Measurements from ENCODE around the gene FGF14. TPM values are rescaled to one million over a fixed set of nuclear protein-coding genes. Genes with fewer than 3 reads are reported as not detected.

FGF14 gene
- total and polyA plus RNA-seq, 2 donors (not counting 1 experiment from before 2014, with no cell fraction given) = under 0.01 TPM; not detected in 1

- Histone ChIP-seq H3K79me2 (ENCODE audit: control insufficient read depth, insufficient read depth, low read length) (no peaks in the 10 kb centered on the region), H2AFZ (ENCODE audit: insufficient read depth, low read depth, low read length, poor library complexity, severe bottlenecking) (no peak overlapping the region), H3K27ac (ENCODE audit: low read length in 2 of 2) (no peak overlapping the region), H3K4me1 (ENCODE audit: control insufficient read depth in 2 of 2, insufficient read depth in 2 of 2, low read length in 2 of 2) (no peaks in the 10 kb centered on the region), H3K4me3 (ENCODE audit: control extremely low read depth in 1 of 5, extremely low read depth in 1 of 5, insufficient read depth in 1 of 5, low read depth in 2 of 5, low read length in 4 of 5) (no peak overlapping the region), H3K36me3 (replicated peaks in 1 of 2; ENCODE audit: control extremely low read depth in 1 of 2, control insufficient read depth in 1 of 2, extremely low read depth in 1 of 2, insufficient read depth in 2 of 2, low read length in 1 of 2) (no peaks in the 10 kb centered on the region), H3K27me3 (replicated peaks in 1 of 4; ENCODE audit: control extremely low read depth in 1 of 4, control insufficient read depth in 3 of 4, insufficient read depth in 4 of 4, low read length in 3 of 4) (no peaks in the 10 kb centered on the region), H3K4me2 (replicated peaks; ENCODE audit: low read depth, low read length, poor library complexity, severe bottlenecking) (no peak overlapping the region), H3K9ac (ENCODE audit: low read length) (no peak overlapping the region), H4K20me1 (ENCODE audit: control insufficient read depth, insufficient read depth, low read length, poor library complexity, severe bottlenecking) (no peaks in the 10 kb centered on the region), H3K9me3 (ENCODE audit: control extremely low read depth in 1 of 3, control insufficient read depth in 2 of 3, insufficient read depth in 1 of 3, low read length in 2 of 3) (no peaks in the 10 kb centered on the region)
- ChIA-PET POLR2A (no interaction called here), CTCF (interaction anchor here (0.7 kb wide), 1 partner anchor 265 kb away, joined by 3 read pairs; no protein-coding TSS in a partner anchor)
- H3K27ac Mint-ChIP-seq = no peak overlapping the region
- H3K4me3 Mint-ChIP-seq = no peak overlapping the region
- intact Hi-C loops (cut with micrococcal nuclease) = no loop called here
- DNase-seq (no peak), ATAC-seq (ENCODE audit: low read depth) (no peak)
- H3K27me3 Mint-ChIP-seq = no peaks in the 10 kb centered on the region
- no peak for TF ChIP-seq EZH2 (IDR thresholded peaks at IDR 0.05; ENCODE audit: borderline replicate concordance, insufficient read depth, low read depth, low read length, poor library complexity, severe bottlenecking)
- TF ChIP-seq, protein P1, sequence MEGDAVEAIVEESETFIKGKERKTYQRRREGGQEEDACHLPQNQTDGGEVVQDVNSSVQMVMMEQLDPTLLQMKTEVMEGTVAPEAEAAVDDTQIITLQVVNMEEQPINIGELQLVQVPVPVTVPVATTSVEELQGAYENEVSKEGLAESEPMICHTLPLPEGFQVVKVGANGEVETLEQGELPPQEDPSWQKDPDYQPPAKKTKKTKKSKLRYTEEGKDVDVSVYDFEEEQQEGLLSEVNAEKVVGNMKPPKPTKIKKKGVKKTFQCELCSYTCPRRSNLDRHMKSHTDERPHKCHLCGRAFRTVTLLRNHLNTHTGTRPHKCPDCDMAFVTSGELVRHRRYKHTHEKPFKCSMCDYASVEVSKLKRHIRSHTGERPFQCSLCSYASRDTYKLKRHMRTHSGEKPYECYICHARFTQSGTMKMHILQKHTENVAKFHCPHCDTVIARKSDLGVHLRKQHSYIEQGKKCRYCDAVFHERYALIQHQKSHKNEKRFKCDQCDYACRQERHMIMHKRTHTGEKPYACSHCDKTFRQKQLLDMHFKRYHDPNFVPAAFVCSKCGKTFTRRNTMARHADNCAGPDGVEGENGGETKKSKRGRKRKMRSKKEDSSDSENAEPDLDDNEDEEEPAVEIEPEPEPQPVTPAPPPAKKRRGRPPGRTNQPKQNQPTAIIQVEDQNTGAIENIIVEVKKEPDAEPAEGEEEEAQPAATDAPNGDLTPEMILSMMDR (IDR thresholded peaks at IDR 0.05) = no peak
- no CpG with 5 or more reads among the region's 4 CpGs for WGBS (ENCODE audit: insufficient coverage)
- no peaks in the 10 kb centered on the region for H3K4me1 Mint-ChIP-seq
- no peaks in the 10 kb centered on the region for H3K9me3 Mint-ChIP-seq (ENCODE audit: insufficient read depth)
Measured at GRCh38 chr13:101779147-101779546, 622.7 kb downstream of the FGF14 start.

GRCh38 chr13:101775267-101775666 lies 626.6 kb downstream of the FGF14 start:
- Mint-ChIP-seq H3K27me3 (no peaks in the 10 kb centered on the region), H3K27ac (no peak overlapping the region), H3K9me3 (ENCODE audit: insufficient read depth) (no peaks in the 10 kb centered on the region), H3K4me1 (no peaks in the 10 kb centered on the region), H3K4me3 (no peak overlapping the region)
- ATAC-seq (ENCODE audit: low read depth) (no peak), DNase-seq (no peak)
- Histone ChIP-seq H3K9me3 (ENCODE audit: control extremely low read depth in 1 of 3, control insufficient read depth in 2 of 3, insufficient read depth in 1 of 3, low read length in 2 of 3) (no peaks in the 10 kb centered on the region), H3K36me3 (replicated peaks in 1 of 2; ENCODE audit: control extremely low read depth in 1 of 2, control insufficient read depth in 1 of 2, extremely low read depth in 1 of 2, insufficient read depth in 2 of 2, low read length in 1 of 2) (no peaks in the 10 kb centered on the region), H3K27me3 (replicated peaks in 1 of 4; ENCODE audit: control extremely low read depth in 1 of 4, control insufficient read depth in 3 of 4, insufficient read depth in 4 of 4, low read length in 3 of 4) (no peaks in the 10 kb centered on the region), H3K4me3 (ENCODE audit: control extremely low read depth in 1 of 5, extremely low read depth in 1 of 5, insufficient read depth in 1 of 5, low read depth in 2 of 5, low read length in 4 of 5) (no peak overlapping the region), H3K79me2 (ENCODE audit: control insufficient read depth, insufficient read depth, low read length) (no peaks in the 10 kb centered on the region), H4K20me1 (ENCODE audit: control insufficient read depth, insufficient read depth, low read length, poor library complexity, severe bottlenecking) (no peaks in the 10 kb centered on the region), H2AFZ (ENCODE audit: insufficient read depth, low read depth, low read length, poor library complexity, severe bottlenecking) (no peak overlapping the region), H3K9ac (ENCODE audit: low read length) (no peak overlapping the region), H3K4me2 (replicated peaks; ENCODE audit: low read depth, low read length, poor library complexity, severe bottlenecking) (no peak overlapping the region), H3K4me1 (ENCODE audit: control insufficient read depth in 2 of 2, insufficient read depth in 2 of 2, low read length in 2 of 2) (no peaks in the 10 kb centered on the region), H3K27ac (ENCODE audit: low read length in 2 of 2) (no peak overlapping the region)
- no CpG with 5 or more reads among the region's 1 CpG for WGBS (ENCODE audit: insufficient coverage)
- intact Hi-C loops (cut with micrococcal nuclease) = no loop called here
- CTCF ChIA-PET = no interaction called here
- POLR2A ChIA-PET = no interaction called here
- no peak for TF ChIP-seq EZH2 (IDR thresholded peaks at IDR 0.05; ENCODE audit: borderline replicate concordance, insufficient read depth, low read depth, low read length, poor library complexity, severe bottlenecking)
- TF ChIP-seq, protein P1 (IDR thresholded peaks at IDR 0.05) = no peak

Measured in B cell (primary cell).